Nucleus accumbens (tissue), 56 donors: ENCODE results near the gene BLCAP.
"Not testable (repeated sequence)": the region's sequence is repeated elsewhere in the genome, so short reads cannot be mapped to it uniquely, and the experiment has no call there.

Source experiments
- DNase-seq, 56 donors: peaks; one replicate each; lab custom pipeline; 2025; lab: John Stamatoyannopoulos, UW

BLCAP gene

DNA sequence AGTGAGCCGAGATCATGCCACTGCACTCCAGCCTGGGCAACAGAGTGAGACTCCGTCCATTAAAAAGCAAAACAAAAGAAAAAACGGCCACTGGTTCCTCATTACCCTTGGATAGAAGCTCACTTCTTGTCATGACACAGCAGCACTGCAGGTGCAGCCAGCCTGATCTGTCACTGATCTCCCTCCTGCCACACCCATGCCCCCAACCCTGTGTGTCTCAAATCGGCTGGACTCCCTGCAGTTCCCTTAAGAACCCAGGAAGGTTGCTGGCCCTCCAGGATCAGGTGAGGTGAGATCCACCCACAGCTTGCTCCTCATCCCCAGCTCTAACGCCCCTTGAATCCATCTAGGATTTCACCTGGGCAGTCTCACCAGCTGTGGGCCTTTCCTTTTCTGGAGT, 32.9 kb downstream of the BLCAP start:
- no peak for DNase-seq

DNA sequence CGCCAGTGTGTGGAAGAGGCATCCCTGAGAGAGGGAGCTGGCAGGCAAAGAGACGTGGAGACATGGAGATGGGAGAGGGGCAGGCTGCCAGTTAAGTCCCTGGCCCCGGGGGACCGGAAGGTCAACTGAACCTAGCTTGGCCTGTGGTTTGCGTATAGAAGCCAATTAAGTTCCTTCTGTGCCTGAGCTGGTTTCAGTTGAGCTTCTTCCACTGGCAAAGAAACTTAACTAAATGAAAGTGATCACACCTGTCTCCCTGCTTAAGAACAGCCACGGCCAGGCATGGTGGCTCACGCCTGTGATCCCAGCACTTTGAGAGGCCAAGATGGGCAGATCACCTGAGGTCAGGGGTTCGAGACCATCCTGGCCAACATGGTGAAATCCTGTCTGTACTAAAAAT, 33.4 kb downstream of the BLCAP start:
- DNase-seq = no peak

DNA sequence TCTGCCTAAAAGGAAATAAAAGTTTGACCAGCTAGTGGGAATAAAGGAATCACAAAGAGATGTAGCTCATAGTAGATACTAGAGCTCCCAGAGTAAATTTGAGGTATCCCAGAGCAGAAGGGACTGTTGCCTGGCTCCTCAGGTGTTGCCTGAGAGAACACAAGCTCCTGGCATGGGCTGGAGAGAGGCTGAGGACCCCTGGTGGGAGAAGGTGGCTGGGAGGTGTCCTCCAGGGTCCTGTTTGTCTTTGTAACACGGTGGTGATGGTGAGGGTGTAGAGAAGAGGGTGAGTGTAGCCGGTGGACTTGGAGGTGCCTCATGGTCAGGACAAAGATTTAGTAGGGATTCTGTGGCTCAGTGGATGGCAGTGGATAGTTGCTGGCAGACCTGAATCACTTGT, 34.7 kb downstream of the BLCAP start:
- no peak for DNase-seq

DNA sequence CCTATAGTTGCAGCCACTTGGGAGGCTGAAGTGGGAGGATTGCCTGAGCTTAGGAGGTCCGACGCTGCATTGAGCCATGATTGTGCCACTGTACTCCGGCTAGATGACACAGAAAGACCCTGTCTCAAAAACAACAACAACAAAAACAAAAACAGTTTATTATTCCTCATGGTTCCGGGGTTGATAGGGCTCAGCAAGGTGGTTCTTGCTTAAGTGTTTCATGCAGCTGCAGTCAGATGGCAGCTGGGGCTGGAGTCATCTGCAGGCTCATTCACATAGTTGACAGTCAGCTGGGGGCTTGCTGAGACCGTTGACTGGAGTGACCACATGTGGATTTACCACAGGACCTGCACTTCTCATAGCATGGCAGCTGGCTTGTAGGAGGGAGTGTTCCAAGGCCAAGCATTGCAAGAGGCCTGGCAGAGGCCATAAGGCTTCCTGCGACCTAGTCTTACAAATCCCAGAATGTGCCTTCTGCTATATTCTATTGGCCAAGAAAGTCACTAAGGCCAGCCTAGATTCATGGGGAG, 35.5 kb downstream of the BLCAP start:
- no peak for DNase-seq

DNA sequence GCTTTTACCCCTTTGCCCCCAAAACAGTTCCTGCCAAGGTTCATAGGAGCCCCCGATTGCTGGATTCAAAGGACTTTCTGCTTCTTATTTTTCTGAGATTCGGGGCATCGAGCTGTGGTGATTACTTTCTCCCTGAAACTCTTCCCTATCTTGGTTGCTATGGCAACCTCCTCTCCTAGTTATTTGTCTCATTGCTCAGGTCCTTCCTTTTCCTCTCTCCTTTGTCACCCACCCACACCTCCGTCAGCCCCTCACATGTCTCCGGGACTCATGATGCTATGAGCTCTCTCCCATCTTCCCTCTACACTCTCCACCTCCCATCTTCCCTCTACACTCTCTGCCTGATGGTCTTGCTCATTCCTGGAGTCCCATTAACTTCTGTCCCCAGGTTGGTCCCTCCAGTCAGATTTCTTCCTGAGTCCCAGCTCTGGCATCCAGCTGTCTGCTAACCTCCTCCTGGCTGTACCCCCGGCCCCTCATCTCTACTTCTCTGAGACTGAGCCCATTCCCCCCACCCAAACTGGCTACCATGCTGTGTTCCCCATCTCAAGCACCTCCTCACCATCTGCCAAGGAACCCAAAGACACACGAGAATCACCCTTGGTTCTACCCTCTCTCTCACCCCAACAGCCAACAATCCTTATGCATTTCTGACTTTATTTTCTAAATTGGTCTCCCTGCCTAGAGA, 36.9 kb downstream of the BLCAP start:
- peak in 19 of 56 donors; percentile 5 to 56 (median 32) for DNase-seq

DNA sequence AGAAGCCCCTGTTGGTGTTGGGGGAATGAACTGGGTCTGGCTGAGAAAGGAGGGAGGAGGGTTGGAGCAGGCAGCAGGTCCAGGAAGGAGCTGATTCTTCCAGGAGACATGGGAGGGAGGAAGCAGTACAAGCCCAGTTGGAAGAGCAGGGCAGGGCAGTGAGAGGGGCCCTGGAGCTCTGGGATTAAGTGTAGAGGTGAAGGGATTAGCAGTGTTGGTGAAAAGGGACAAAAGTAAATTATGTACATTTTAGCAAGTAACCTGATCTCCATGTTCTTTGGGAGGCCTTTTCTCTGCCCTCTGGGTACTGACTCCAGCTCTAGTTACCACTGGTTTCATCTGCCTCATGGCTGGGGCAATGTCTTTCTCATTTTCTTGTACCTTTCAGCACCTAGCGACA, 41.5 kb downstream of the BLCAP start:
- DNase-seq = not testable (repeated sequence)

DNA sequence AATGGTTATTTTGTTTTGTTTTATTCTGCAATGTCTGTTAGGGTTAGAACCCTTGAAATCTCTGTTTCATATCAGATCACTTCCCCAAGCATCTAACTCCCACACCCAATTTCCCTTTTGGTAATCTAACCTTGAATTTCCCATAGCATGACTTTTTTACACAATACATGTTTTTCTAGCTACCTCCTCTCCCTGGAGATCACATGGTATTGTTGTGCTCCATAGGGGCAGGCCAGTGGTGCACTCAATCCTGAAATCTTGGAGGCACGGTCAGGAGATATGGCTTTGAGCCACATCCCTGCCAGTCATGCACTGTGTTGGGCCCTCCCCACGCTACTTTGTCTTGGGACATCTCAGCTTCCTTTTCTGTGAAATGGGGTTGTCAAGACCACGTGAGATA, 43.3 kb downstream of the BLCAP start:
- DNase-seq = no peak

DNA sequence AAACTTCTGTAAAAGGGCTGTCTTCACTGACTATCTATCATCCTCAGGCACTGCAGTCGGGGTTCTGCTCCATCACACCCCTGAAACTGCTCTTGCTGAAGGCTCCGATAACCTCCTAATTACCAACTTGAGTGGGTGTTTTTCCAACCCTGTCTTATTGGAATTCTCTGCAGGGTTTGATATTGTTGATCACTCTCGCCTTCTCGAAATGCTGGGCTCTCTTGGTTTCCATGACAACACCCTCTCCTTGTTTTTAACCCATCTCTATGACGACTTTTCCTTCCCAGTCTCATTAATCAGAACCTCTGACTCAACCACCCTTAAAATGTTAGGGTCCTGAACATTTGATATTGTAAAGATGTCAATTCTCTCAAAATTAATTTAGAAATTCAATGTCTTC, 46.1 kb downstream of the BLCAP start:
- peak in 13 of 56 donors; percentile 6 to 55 (median 16) for DNase-seq

DNA sequence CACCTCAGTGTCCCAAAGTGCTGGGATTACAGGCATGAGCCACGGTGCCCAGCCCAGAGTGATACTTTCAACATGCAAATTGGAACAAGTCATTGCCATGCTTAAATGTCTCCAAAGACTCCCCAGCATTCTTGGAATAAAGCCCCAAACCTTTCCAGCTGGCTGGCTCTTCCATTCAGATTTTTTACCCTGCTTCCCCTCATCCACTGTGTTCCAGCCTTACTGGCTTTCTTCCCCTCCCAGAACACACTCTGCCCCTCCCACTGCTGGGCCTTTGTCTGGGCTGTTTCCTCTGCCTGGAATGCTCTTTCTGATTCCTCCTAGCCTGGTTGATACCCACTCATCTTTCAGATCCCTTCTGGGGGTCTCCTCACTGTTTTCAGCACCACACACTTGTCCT, 46.8 kb downstream of the BLCAP start:
- peak in 5 of 56 donors; percentile 8 to 24 (median 20) for DNase-seq

DNA sequence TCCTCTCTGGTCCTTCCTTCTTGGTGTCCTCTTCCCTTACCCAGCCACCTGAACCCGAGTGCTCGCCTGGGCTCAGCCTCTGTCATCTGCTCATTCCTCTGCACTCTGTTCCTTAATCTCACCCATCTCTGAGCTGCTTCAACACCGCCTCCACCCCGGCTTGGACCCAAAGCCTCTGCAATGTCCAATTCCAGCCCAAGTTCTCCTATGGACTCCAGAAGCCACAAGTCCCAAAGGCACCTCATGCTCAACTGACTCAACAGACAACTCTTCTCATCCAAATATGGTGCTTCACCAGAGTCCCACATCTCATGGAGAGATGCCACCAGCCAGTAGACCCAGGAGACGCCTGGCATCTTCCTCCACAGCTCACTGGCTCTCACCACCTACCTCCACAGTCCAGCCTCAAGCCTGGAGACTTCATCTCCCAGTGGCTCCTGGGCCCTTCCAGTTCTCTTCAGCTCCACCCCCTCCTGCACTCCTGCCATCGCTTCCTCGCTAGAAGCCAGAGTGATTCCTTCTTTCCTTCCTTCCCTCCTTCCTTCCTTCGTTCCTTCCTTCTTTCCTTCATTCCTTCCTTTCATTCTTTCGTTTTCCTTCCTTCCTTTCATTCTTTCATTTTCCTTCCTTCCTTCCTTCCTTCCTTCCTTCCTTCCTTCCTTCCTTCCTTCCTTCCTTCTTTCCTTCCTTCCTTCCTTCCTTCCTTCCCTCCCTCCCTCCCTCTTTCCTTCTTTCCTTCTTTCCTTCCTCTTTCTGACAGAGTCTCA, 47.6 kb downstream of the BLCAP start:
- no peak for DNase-seq

DNA sequence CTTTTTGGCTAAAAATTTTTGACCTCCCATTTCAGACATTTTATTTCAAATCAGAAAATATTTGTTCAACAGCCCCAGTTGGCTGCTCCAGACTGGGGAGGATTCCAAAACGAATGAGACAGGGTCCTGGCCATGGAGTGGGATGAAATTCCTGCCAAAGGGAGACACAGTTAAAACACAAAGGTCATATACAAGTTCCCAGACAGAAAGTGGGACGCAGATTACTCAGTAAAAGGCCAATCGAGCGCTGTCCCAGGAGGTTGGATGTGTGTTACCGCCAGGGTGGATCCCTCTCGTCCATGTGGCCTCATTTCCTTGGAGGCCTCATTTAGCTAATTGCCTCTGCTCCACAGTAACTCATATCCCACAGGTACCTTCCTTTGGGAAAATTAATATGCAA, 48.4 kb downstream of the BLCAP start:
- no peak for DNase-seq

DNA sequence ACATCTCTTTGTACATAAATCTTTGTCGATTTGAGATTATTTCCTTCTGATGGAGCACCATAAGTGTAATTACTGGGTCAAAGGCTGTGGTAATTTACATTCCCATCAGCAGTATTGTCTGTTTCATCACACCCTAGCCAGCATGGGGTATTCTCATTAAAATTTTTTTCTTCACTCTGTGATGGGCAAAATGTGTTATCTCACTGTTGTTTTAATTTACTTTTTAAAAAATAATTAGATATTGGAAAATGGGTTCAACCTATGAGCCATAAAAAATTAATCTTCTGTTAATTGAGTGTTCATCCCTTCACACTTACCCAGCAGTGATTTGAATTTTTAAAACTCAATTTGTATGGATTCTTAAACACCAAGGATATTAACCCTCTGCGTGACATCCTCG, 50.6 kb downstream of the BLCAP start:
- DNase-seq = no peak

DNA sequence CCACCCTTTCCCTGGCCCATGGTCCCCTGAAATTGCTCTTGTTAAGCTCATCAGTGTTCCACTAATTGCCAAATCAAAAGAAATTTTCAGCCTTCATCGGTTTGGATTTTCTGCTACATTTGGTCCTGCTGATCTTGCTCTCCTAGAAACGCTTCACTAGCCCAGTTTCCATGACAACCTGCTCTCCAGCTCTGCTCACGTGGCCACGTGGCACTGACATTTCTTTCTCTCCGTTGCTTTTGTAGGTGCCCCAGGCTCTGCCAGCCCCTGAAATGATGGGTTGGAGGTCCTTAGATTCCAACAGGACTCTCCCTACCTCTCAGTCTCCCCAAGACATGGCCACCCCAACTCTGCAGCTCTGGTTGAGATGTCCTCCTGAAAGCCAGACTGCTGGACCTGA, 52.4 kb downstream of the BLCAP start:
- DNase-seq = peak in 34 of 56 donors; percentile 6 to 74 (median 28)

DNA sequence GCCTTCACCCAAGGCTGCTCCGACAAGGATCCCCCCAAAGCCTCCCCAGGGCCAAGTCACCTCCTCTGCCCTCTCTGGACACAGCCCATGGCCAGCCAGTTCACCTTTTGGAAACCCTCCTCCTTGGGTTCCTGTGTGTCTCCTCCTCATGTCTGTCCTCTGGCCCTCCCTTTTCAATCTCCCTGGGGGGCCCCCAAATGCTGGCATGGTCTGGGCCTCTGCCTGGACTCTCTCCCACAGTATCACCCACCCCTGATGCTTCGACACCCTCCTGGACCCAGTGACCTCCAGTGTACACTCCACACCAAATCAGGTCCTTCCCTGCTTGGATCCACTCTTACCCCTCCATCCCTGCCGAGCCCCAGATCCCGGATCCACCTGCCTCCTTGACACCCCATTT, 53.3 kb downstream of the BLCAP start:
- DNase-seq = no peak

DNA sequence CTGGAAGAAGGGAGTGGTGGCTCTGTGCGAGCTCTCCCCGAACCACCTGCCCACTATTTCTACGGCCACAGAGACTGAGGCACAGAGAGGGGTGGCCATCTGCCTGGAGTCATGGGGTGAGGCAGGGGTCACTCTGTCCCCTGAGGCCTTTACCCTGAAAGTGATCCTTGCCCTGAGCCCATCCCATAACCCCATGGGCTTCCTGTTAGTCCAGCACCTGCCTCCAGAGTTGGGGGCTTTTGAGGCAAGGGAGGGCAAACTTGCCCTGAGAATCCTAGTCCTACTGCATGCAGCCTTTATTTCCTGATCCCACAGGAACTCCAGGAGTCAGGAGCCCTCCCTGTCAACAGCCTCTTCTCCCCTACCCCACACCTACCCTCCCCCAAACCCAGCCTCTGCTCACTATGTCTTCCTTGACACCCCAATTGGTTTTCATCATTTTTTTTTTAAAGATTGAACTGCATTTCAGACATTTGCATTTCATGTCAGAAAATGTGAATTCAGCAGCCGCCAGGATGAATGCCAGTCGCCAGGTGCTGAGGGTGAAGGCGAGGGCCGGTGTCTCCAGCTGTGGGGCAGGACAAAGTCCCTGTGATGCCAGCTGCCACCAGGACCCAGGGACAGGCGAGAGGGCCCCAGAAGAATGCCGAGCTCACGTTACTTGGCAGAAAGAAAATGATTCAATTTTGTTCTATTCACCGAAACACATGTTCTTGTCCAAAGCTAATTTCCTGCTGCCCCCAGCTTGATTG, 54.3 kb downstream of the BLCAP start:
- no peak for DNase-seq

DNA sequence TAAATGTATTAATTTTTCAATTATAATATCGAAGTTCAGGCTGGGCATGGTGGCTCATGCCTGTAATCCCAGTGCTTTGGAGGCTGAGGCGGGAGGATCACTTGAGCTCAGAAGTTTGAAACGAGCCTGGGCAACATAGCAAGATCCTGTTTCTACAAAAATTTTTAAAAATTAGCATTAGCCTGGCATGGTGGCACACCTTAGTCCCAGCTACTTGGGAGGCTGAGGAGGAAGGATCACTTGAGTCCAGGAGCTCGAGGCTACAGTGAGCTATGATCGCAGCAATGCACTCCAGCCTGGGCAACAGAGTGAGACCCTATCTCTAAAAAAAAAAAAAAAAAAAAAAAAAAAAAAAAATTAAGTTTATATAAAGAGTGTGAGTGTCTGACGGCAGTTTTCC, 55.2 kb downstream of the BLCAP start:
- DNase-seq = not testable (repeated sequence)

DNA sequence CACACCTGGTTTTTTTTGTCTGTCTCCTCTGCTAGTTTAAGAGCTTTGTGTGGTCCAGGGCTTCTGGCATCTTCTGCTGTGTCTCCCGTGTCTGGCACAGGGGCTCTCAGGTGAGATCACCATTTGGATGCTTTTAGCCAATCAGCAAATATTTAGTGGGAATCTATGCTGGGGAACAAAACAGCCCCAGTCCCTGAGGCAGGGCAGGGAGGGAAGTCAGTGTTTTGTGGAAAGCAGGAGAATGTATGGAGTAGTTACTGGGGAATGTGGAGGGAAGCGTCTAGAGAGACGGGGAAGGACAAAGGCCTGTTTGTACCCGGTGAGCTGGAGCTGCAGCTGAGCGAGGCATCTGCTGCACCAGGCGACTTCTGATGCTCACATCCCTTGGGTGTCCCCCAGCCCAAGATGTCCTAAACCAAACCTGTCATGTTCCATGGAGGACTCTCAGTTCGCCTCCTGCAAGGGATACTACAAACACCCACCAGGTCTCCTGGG, 55.9 kb downstream of the BLCAP start:
- peak in 3 of 56 donors; percentile 21 to 33 (median 29) for DNase-seq

DNA sequence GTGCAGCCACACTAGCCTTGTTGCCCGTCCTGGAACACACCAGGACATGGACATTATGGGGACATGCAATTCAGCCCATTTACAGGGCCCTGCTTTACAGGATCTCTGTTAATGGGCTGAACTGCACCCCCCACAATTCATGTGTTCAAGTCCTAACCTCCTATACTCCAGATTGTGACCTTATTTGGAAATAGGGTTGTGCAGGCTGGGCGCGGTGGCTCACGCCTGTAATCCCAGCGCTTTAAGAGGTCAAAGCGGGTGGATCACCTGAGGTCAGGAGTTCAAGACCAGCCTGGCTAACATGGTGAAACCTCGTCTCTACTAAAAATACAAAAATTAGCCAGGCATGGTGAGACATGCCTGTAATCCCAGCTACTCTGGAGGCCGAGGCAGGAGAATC, 57.5 kb downstream of the BLCAP start:
- DNase-seq = not testable (repeated sequence)

DNA sequence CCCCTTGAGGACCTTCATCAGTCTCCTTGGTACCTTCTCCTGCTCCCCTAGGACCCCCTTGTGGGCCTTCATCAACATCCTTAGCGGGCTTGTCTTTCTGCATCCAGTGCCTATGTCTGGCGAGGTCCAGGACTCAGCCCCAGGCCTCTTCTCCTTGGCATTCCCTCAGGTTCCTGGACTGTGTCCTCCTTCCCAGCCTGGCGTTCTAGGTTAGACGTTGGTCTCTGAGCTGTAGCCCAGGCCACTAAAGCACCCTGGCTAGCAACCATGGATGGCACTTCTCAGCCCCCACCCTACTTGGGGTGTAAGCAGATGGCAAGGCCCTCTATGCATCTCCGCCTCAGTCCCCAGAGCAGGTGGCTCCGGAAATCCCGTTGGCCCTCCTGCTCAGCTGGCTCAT, 58.1 kb downstream of the BLCAP start:
- DNase-seq = no peak

DNA sequence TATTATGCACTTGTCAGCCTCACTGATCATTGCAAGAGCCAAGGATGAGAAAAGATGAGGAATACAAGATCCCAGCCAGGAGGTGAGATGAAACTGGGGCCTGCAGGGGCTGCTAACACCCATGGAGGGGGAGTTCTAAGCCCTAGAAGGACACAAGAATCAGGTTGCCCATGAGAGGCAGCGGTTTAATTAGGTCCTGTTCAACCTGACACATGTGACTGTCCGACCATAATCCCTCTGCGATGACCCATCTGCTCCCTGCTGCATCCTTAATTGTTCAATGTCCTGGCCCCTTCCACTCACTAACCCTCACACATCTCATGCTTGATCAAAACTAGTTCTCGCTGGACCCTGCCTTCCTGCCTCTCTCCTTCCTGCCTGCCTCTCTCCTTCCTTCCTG, 58.8 kb downstream of the BLCAP start:
- no peak for DNase-seq
